Upper lobe of left lung (tissue), 4 donors: Measurements from ENCODE around the gene PRKN.

ENCODE experiments used
- CTCF ChIP-seq, 6 experiments: fragments of 450-650 bp in 4 of 6; fragments of 200-600 bp in 2 of 6; sonication (generic) in 2 of 6; IDR thresholded peaks; one replicate each; pipeline ENCODE4 v1.5.1; 2016 to 2019; ENCODE audit warnings: antibody characterized with exemption in 6 of 6
- POLR2AphosphoS5 ChIP-seq, 2 donors: sonication (generic); formaldehyde crosslinking; IDR thresholded peaks; one replicate each; pipeline ENCODE4 v1.5.1; 2017; ENCODE audit warnings: antibody characterized with exemption in 2 of 2

DNA sequence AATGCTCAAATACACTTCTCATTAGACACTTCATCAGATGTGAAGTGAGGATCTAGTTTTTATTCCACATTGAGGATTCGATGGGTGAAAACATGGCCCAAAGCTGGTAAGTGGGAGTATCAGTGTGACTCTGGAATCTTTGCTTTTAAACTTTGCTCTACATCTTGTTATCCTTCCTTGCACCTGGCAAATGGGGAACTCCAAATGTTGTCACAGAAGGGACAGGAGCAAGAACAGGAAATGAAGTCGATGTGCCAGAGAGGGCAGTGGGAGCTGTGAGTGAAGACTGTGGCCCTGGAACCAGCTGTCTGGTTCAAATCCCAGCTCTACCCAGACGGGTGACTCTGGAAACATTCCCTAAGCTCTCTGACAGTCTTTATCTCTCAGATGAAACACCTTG is 1367.0 kb downstream of the PRKN start:
- TF ChIP-seq CTCF (IDR thresholded peaks at IDR 0.05), result no peak
- TF ChIP-seq POLR2AphosphoS5 (IDR thresholded peaks at IDR 0.05), result no peak
